B cell (primary cell): ENCODE measurements around the gene HCN4. TPM values are rescaled to one million over a fixed set of nuclear protein-coding genes. Genes with fewer than 3 reads are reported as not detected.

Experiments used
- ATAC-seq: fragments of 200-7000 bp; cut with Tn5 transposase; one replicate; pipeline ENCODE4 v1.10.0; 2021; ENCODE audit warnings: low read depth, mild to moderate bottlenecking, moderate number of reproducible peaks, moderate library complexity
- CTCF ChIA-PET: fragments of 350-600 bp; sonication (Branson Sonifier 250); formaldehyde crosslinking; loops from one replicate; lab custom pipeline; 2021; ENCODE audit warnings: antibody characterized with exemption, inconsistent platforms; lab: Charles Lee
- POLR2A ChIA-PET: fragments of 350-600 bp; sonication (Branson Sonifier 250); formaldehyde crosslinking; loops from one replicate; lab custom pipeline; 2021; ENCODE audit warnings: antibody characterized with exemption; lab: Charles Lee
- DNase-seq: peaks from one replicate; pipeline ENCODE4 v3.0.0; 2013
- H2AFZ ChIP-seq: 2 replicates; pipeline ENCODE4 v1.6.1; 2012; ENCODE audit warnings: mild to moderate bottlenecking, low read depth, low read length; ENCODE audit not compliant: insufficient read depth, poor library complexity, severe bottlenecking
- H3K27ac ChIP-seq, 2 donors: 1 replicate in 1 of 2; 2 replicates in 1 of 2; pipeline ENCODE4 v1.5.1; 2012 to 2013; ENCODE audit warnings: low read length in 2 of 2, mild to moderate bottlenecking in 2 of 2, moderate library complexity in 1 of 2
- H3K27me3 ChIP-seq, 4 experiments: fragments of 200-600 bp in 1 of 4; sonication (generic) in 1 of 4; replicated peaks in 1 of 4; 1 replicate in 2 of 4; 2 replicates in 2 of 4; pipeline versions ENCODE4 v1.6.1 to v1.7.0; 2013 to 2016; ENCODE audit warnings: low read length in 3 of 4, mild to moderate bottlenecking in 2 of 4, mixed read lengths in 1 of 4, moderate library complexity in 1 of 4; ENCODE audit not compliant: insufficient read depth in 4 of 4, control insufficient read depth in 3 of 4; ENCODE audit errors: control extremely low read depth in 1 of 4
- H3K36me3 ChIP-seq, 2 experiments: replicated peaks in 1 of 2; 1 replicate in 1 of 2; 2 replicates in 1 of 2; pipeline versions ENCODE4 v1.6.1 to v1.7.1; 2013; ENCODE audit warnings: low read length in 1 of 2; ENCODE audit not compliant: insufficient read depth in 2 of 2, control insufficient read depth in 1 of 2; ENCODE audit errors: control extremely low read depth in 1 of 2, extremely low read depth in 1 of 2
- H3K4me1 ChIP-seq, 2 donors: fragments of 200-600 bp in 1 of 2; sonication (generic) in 1 of 2; 1 replicate in 1 of 2; 2 replicates in 1 of 2; pipeline versions ENCODE4 v1.5.1 to v1.6.1; 2013 to 2017; ENCODE audit warnings: low read length in 2 of 2; ENCODE audit not compliant: control insufficient read depth in 2 of 2, insufficient read depth in 2 of 2
- H3K4me2 ChIP-seq: replicated peaks from 2 replicates; pipeline ENCODE3; 2012; ENCODE audit warnings: mild to moderate bottlenecking, low read depth, low read length; ENCODE audit not compliant: poor library complexity, severe bottlenecking
- H3K4me3 ChIP-seq, 5 experiments: fragments of 200-600 bp in 1 of 5; sonication (generic) in 1 of 5; 1 replicate in 3 of 5; 2 replicates in 2 of 5; pipeline versions ENCODE4 v1.5.1 to v1.7.0; 2011 to 2016; ENCODE audit warnings: low read length in 4 of 5, mild to moderate bottlenecking in 4 of 5, low read depth in 2 of 5, control low read depth in 1 of 5, moderate library complexity in 1 of 5; ENCODE audit not compliant: insufficient read depth in 1 of 5; ENCODE audit errors: control extremely low read depth in 1 of 5, extremely low read depth in 1 of 5
- H3K79me2 ChIP-seq: fragments of 200-600 bp; sonication (generic); one replicate; pipeline ENCODE4 v1.6.0; 2016; ENCODE audit warnings: low read length; ENCODE audit not compliant: control insufficient read depth, insufficient read depth
- H3K9ac ChIP-seq: fragments of 200-600 bp; sonication (generic); 2 replicates; pipeline ENCODE4 v1.6.1; 2017; ENCODE audit warnings: mild to moderate bottlenecking, low read length, moderate library complexity
- H3K9me3 ChIP-seq, 3 donors: one replicate each; pipeline versions ENCODE4 v1.6.1 to v1.7.1; 2013; ENCODE audit warnings: low read length in 2 of 3; ENCODE audit not compliant: control insufficient read depth in 2 of 3, insufficient read depth in 1 of 3; ENCODE audit errors: control extremely low read depth in 1 of 3
- H4K20me1 ChIP-seq: 2 replicates; pipeline ENCODE4 v1.6.0; 2012; ENCODE audit warnings: mild to moderate bottlenecking, low read length; ENCODE audit not compliant: insufficient read depth, control insufficient read depth, poor library complexity, severe bottlenecking
- H3K27ac Mint-ChIP-seq: one replicate; pipeline ENCODE4 v1.8.0; 2021; ENCODE audit warnings: mixed read lengths
- H3K27me3 Mint-ChIP-seq: one replicate; pipeline ENCODE4 v1.8.0; 2021; ENCODE audit warnings: mixed read lengths
- H3K4me1 Mint-ChIP-seq: one replicate; pipeline ENCODE4 v1.8.0; 2021; ENCODE audit warnings: mixed read lengths
- H3K4me3 Mint-ChIP-seq: one replicate; pipeline ENCODE4 v1.8.0; 2021; ENCODE audit warnings: mixed read lengths
- H3K9me3 Mint-ChIP-seq: one replicate; pipeline ENCODE4 v1.8.0; 2022; ENCODE audit warnings: mixed read lengths; ENCODE audit not compliant: insufficient read depth
- CTCF ChIP-seq: fragments of 200-600 bp; IDR thresholded peaks from one replicate; pipeline ENCODE4 v1.8.0; 2022; ENCODE audit warnings: antibody characterized with exemption, mild to moderate bottlenecking
- EZH2 ChIP-seq: IDR thresholded peaks from 2 replicates; pipeline ENCODE4 v1.6.1; 2012; ENCODE audit warnings: borderline replicate concordance, low read depth, mild to moderate bottlenecking, moderate library complexity, low read length; ENCODE audit not compliant: insufficient read depth, poor library complexity, severe bottlenecking
- WGBS: methylation state at CpG from one replicate; pipeline ENCODE4 v1.1.5; 2013; ENCODE audit warnings: missing lambda C conversion rate; ENCODE audit not compliant: insufficient coverage; 5-methylcytosine and 5-hydroxymethylcytosine counted together
- intact Hi-C: fragments of 100-400 bp; cut with micrococcal nuclease; formaldehyde crosslinking; loops from one replicate; pipeline ENCODE4 v1.10.0; 2022
- polyA plus RNA-seq: library from polyadenylated mRNA; depleted of rRNA; stranded (reverse); fragments of >200 nt; gene quantifications from 2 replicates; pipeline ENCODE4 v1.2.3, GENCODE V29; 2012
- total RNA-seq, 2 donors: library from RNA; stranded (reverse); fragments of 120-200 nt in 1 of 2; gene quantifications; 1 replicate in 1 of 2; 2 replicates in 1 of 2; pipeline versions ENCODE4 v1.2.3 to v1.2.4, GENCODE V29; 2013 to 2022

The HCN4 gene
- total and polyA plus RNA-seq, 2 donors (not counting 1 experiment from before 2014, with no cell fraction given): not detected

GRCh38 chr15:73270366-73271097, 98.2 kb downstream of the HCN4 start:
- ChIA-PET POLR2A (no interaction called here), CTCF (interaction anchor here (1.2 kb wide), 1 partner anchor 12 kb away, joined by 4 read pairs; no protein-coding TSS in a partner anchor)
- H3K4me1 Mint-ChIP-seq: peaks cover 3% of the 10 kb centered on the region
- no peak for DNase-seq
- H4K20me1 ChIP-seq: no peaks in the 10 kb centered on the region
- H3K27ac ChIP-seq: no peak overlapping the region
- no peak overlapping the region for H3K9ac ChIP-seq
- WGBS: 83% methylated on average over 2 of the region's 3 CpGs
- no peak overlapping the region for H2AFZ ChIP-seq
- H3K36me3 ChIP-seq: no peaks in the 10 kb centered on the region
- H3K9me3 ChIP-seq: no peaks in the 10 kb centered on the region
- peaks cover 10% of the 10 kb centered on the region for H3K27me3 Mint-ChIP-seq
- H3K79me2 ChIP-seq: no peaks in the 10 kb centered on the region
- peaks cover 0 to 3% of the 10 kb centered on the region in 2 donors for H3K4me1 ChIP-seq
- TF ChIP-seq EZH2: no peak
- TF ChIP-seq CTCF: no peak
- H3K27ac Mint-ChIP-seq: no peak overlapping the region
- H3K4me3 ChIP-seq: no peak overlapping the region
- ATAC-seq: no peak
- H3K4me3 Mint-ChIP-seq: no peak overlapping the region
- no peak overlapping the region for H3K4me2 ChIP-seq
- H3K9me3 Mint-ChIP-seq: no peaks in the 10 kb centered on the region
- no peaks in the 10 kb centered on the region for H3K27me3 ChIP-seq
- intact Hi-C loops: no loop called here

Other genes with a start within 250 kb of the HCN4 start
- gene REC114, start 74.2 kb upstream of the HCN4 start, total RNA-seq: not detected in 2 replicates
- gene REC114, start 74.2 kb upstream of the HCN4 start, polyA plus RNA-seq: not detected in 2 replicates